Kasumi-1 (cell line): ENCODE results near the gene CTXN3.
A peak's percentile ranks its signal among the peaks of the same experiment; 100 is the strongest.

ENCODE experiments used
- DNase-seq, 2 experiments: peaks; one replicate each; lab custom pipeline; 2025; lab: John Stamatoyannopoulos, UW

Gene CTXN3

DNA sequence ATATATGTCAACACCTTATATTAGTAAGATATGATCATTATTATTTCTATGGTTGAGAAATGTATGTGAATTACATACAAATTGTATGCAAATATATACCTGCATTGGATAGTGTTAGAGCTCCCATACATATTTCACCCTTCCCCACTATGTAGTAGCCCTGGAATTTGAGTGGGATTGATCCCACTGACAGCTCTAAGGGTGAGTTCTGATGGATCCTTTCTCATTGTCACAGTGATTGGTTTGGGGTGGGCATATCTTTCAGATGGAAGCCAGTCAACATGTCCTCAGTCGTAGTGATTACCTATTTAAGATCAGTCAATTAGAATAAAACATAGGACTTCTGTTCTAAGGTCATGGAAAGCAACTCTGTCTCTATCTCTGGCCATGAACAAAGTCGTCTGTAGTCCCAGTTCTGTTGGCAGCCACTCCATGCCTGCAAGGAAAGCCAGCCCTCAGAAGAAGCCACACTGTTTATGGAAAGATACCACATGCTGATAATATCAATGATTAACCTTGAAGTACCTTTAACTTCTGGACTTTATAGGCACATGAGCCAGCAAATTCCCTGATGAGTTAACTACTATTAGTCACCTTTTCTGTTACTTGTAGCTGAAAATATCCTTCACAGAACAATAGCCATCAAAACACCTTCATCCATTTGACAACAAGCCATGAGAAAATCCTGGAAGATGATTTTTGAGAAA lies 49.2 kb downstream of the CTXN3 start:
- no peak for DNase-seq

DNA sequence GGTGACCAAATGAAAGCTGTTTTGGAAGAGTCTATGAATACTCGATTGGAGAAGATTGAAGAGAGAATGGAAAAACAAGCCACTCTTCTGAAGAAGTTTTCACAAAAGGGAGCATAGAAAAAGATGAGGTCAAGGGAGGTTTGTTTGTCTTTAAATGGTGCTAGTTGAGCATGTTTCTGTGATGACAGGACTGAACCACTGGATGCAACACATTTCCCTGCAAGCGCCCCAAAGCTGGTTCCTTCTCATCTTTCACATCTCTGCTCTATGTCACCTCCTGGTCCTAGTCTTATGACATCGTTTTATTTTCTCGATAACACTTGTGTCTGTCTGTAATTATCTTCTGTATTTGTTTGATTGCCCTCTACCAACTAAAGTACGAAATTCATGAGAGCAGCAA lies 50.5 kb downstream of the CTXN3 start:
- no peak for DNase-seq

DNA sequence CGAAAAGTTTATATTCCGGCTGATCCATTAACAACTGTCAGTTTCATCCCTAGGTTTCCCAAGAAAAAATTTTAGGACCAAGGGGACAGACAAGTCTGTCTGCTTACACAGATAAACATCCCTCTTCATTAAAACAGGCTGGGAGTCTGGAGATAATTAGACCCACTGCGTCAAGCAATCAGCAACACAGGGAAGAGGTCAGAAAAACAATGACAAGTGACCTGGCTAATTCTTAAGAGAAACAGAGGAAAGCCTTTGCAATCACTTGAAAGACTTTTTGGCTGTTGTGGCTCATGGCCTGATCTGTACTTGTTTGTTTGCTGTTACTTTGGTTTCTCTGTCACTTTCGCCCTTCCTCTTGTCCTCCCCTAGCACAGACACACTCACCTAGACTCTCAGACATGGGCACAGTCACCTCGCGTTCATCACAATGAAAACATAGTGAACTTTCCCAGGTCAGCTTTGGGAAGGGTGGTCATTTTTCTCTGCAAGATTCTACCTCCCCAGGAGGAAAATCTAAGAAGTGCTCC lies 51.4 kb downstream of the CTXN3 start:
- DNase-seq: no peak

DNA sequence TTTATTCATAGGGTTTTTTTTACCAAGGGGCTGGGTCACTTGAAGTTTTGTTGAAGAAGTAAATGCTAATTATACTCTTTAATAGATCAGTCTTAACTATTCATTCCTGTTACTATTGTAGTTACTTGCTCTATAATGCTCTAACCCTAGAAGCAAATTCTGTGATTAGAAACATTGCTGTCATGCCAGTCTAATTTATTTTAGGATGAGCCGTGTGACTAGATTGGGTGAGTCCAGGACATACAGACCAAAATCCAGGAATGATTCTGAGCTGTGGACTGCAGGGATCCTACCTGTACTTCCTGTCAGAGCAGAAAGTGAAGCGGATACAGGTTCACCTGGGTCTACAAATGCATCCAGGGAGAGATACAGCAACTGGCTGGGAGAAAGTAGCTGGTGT lies 53.6 kb downstream of the CTXN3 start:
- no peak for DNase-seq

DNA sequence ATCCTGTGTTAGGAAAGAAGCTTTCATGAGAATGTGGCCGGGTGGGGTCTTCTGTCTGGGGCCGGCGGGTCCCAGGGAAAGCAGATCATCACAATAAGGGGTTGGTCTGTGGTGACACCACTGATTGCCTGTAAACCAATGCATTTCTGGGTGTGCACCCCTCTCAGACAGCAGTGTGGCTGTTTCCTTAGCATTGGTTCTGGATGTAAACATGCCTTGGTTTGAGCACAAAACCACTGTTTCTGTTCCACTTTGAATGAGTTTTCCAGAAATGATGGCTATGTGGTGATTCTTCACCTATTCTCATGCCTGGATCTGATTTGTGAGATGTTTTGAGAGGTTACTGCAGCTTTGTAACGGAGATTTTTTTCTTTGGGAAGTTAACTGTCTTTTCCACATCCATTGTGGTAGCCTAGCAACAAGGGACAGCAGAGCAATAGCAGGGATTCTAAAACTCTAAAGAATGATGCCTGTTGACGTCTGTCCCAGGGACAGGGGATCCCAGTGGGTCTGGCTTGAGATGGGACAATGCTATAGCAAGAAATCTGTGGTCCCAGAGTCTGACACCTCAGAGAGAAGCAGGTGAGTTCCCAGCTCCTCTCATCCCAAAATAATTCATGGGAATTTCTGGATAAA lies 54.2 kb downstream of the CTXN3 start, which contains the start of gene CCDC192:
Gene CCDC192 (plus strand): TSS at position 466 of the 636 bp plus-strand sequence. CDS start 55 bp downstream, at position 521.
- DNase-seq: no peak

DNA sequence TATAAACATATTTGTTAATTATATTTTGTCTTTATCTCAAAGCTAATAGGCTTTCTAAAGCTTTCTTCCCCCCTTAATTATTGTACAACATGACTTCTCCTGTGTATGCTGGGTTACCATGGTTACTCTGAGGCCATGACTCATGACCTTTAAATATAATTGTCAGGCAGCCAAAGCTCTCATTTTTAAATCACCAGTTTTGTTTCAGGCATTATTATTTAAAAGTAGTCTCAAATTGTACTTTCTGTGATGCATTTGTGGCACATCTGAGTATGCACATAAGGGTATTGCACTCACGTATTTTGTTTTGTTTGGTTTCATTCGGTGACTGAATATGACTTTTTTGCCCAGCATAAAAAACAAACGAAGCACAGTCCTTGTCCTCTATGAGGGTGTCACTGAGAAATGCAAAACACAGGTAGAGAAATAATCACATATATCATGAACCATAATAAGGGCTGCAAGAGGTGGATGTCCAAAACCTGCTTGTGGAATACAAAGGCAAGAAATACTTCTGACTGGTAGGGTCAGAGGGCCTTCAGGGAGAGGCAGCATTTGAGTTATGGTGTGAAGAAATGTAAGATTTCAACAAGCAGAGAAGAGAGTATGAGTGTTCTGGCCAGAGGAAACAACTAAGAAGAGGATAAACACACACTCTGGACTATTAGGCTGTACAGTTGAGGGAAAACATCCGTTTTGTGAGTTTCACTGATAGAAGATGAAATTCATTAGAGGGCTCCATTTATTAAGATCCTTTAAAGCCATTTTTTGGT lies 56.4 kb downstream of the CTXN3 start:
- DNase-seq: peak; percentile 63 to 69

DNA sequence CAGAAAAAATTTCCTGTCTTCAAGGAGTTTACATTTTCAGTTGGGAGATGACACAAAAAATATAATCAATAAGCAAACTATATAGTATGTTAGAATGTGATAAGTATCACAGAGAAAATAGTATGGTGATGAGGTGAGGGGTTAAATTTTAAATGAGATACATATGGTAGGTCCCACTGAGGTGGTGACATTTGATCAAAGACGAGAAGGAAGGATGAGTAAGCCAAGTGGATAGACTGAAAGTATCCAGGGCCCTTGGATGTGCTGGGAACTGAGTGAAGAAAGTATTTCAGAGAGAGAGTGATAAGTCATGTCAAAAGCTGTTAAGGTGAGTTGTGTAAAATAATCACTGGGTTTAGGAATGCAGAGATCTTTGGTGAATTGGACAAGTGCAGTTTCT lies 57.8 kb downstream of the CTXN3 start:
- no peak for DNase-seq

DNA sequence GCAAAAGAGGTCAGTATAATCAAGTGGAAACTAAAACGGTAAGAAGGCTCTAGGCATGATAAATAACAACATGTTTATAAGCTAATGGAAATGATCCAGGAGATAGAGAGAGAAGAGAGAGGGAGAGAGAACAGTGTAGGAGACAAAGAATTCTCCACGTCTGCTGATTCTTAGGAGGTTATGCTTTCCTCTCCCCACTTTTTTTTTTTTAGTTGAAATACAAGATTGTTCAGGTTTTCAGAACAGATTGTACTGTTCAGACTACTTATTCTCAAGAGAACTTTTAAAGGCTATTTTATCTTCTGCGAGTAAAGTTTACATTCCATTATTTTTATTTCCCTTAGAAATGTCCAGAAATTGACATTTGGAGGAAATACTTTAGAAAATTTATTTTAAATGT lies 58.3 kb downstream of the CTXN3 start:
- DNase-seq: no peak
